Measurements from ENCODE around the gene CTNNA3. TPM values are rescaled to one million over a fixed set of nuclear protein-coding genes. Genes with fewer than 3 reads are reported as not detected.

The CTNNA3 gene
- total RNA-seq, 4 donors from 2014 or later, result 0.68 to 75.2 (median 1.4) TPM

GRCh38 chr10:66925373-66925772 lies 770.6 kb downstream of the CTNNA3 start:
- intact Hi-C loops (cut with DNase I; ENCODE audit: low total_unique reads), result no loop called here
- H3K36me3 ChIP-seq, result no peaks in the 10 kb centered on the region
- 31 to 44% methylated on average over 6 to 7 of the region's 7 CpGs for WGBS, 2 donors (ENCODE audit: low coverage in 1 of 2)
- H3K27ac ChIP-seq, result no peak overlapping the region
- peaks cover 0 to 13% (median 2%) of the 10 kb centered on the region in 4 donors for H3K4me1 ChIP-seq
- H3K27me3 ChIP-seq, result peaks cover 44% of the 10 kb centered on the region
- TF ChIP-seq, protein P1, sequence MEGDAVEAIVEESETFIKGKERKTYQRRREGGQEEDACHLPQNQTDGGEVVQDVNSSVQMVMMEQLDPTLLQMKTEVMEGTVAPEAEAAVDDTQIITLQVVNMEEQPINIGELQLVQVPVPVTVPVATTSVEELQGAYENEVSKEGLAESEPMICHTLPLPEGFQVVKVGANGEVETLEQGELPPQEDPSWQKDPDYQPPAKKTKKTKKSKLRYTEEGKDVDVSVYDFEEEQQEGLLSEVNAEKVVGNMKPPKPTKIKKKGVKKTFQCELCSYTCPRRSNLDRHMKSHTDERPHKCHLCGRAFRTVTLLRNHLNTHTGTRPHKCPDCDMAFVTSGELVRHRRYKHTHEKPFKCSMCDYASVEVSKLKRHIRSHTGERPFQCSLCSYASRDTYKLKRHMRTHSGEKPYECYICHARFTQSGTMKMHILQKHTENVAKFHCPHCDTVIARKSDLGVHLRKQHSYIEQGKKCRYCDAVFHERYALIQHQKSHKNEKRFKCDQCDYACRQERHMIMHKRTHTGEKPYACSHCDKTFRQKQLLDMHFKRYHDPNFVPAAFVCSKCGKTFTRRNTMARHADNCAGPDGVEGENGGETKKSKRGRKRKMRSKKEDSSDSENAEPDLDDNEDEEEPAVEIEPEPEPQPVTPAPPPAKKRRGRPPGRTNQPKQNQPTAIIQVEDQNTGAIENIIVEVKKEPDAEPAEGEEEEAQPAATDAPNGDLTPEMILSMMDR (IDR thresholded peaks at IDR 0.05), result no peak
- TF ChIP-seq EP300 (IDR thresholded peaks at IDR 0.05; ENCODE audit: low read depth) (no peak), POLR2A (IDR thresholded peaks at IDR 0.05) (no peak), POLR2AphosphoS5 (IDR thresholded peaks at IDR 0.05) (no peak)
- DNase-seq, result no peak
- in situ Hi-C loops (cut with MboI; ENCODE audit: low pct_ligation_motif_present in 1 of 4, low pct_unique_long_range_greater_than_20kb in 1 of 4, low sequenced_read_pairs in 3 of 4), result no loop called here
- no peaks in the 10 kb centered on the region for H3K9me3 ChIP-seq
- no peak overlapping the region for H3K4me3 ChIP-seq

GRCh38 chr10:66924674-66925345 lies 771.2 kb downstream of the CTNNA3 start:
- 57 to 72% methylated on average over 10 of the region's 10 CpGs for WGBS, 2 donors (ENCODE audit: low coverage in 1 of 2)
- intact Hi-C loops (cut with DNase I; ENCODE audit: low total_unique reads), result no loop called here
- no peak for DNase-seq
- in situ Hi-C loops (cut with MboI; ENCODE audit: low pct_ligation_motif_present in 1 of 4, low pct_unique_long_range_greater_than_20kb in 1 of 4, low sequenced_read_pairs in 3 of 4), result no loop called here
- Histone ChIP-seq H3K27me3 (peaks cover 38% of the 10 kb centered on the region), H3K36me3 (no peaks in the 10 kb centered on the region), H3K4me1 (peaks cover 0 to 13% (median 2%) of the 10 kb centered on the region in 4 donors), H3K27ac (no peak overlapping the region), H3K9me3 (no peaks in the 10 kb centered on the region), H3K4me3 (no peak overlapping the region)
- TF ChIP-seq EP300 (IDR thresholded peaks at IDR 0.05; ENCODE audit: low read depth) (no peak), POLR2A (IDR thresholded peaks at IDR 0.05) (no peak), POLR2AphosphoS5 (IDR thresholded peaks at IDR 0.05) (no peak)
- TF ChIP-seq, protein P1 (IDR thresholded peaks at IDR 0.05), result no peak

DNA sequence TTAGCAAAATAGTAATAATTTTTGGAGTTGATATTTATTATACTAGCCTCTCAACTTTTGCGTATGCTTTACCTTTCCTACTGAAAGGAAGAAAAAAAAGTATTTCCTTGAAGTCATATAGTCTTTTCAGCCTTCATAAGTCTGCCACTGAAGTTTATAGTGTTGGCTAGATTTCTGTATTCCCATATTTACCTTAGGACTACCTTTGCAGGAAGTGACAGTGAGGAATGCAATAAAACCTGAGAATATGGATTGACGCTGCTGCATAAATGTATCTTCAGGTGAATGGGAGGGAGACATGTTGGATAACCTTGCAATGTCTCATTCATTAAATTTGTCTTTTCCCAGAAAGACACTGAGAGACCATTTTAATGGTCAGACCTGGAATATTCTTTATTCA lies 776.7 kb downstream of the CTNNA3 start:
- no peaks in the 10 kb centered on the region for H3K27me3 ChIP-seq
- no peak overlapping the region for H3K27ac ChIP-seq
- TF ChIP-seq POLR2A (IDR thresholded peaks at IDR 0.05) (no peak), POLR2AphosphoS5 (IDR thresholded peaks at IDR 0.05) (no peak), EP300 (IDR thresholded peaks at IDR 0.05; ENCODE audit: low read depth) (no peak)
- TF ChIP-seq, protein P1 (IDR thresholded peaks at IDR 0.05), result no peak
- no peaks in the 10 kb centered on the region for H3K4me1 ChIP-seq
- WGBS, 2 donors (ENCODE audit: low coverage in 1 of 2), result 47 to 70% methylated on average over 2 of the region's 2 CpGs
- no peaks in the 10 kb centered on the region for H3K36me3 ChIP-seq
- H3K4me3 ChIP-seq, result no peak overlapping the region
- H3K9me3 ChIP-seq, result no peaks in the 10 kb centered on the region
- no peak for DNase-seq
- in situ Hi-C loops (cut with MboI; ENCODE audit: low pct_ligation_motif_present in 1 of 4, low pct_unique_long_range_greater_than_20kb in 1 of 4, low sequenced_read_pairs in 3 of 4) (no loop called here), intact Hi-C loops (cut with DNase I; ENCODE audit: low total_unique reads) (no loop called here)

GRCh38 chr10:66917104-66917503 lies 778.9 kb downstream of the CTNNA3 start:
- no peaks in the 10 kb centered on the region for H3K27me3 ChIP-seq
- H3K27ac ChIP-seq, result no peak overlapping the region
- TF ChIP-seq, protein P1 (IDR thresholded peaks at IDR 0.05), result no peak
- no peak for TF ChIP-seq EP300 (IDR thresholded peaks at IDR 0.05; ENCODE audit: low read depth)
- TF ChIP-seq POLR2A (IDR thresholded peaks at IDR 0.05), result no peak
- no peak for TF ChIP-seq POLR2AphosphoS5 (IDR thresholded peaks at IDR 0.05)
- in situ Hi-C loops (cut with MboI; ENCODE audit: low pct_ligation_motif_present in 1 of 4, low pct_unique_long_range_greater_than_20kb in 1 of 4, low sequenced_read_pairs in 3 of 4), result no loop called here
- no peak overlapping the region for H3K4me3 ChIP-seq
- 55 to 71% methylated on average over 3 of the region's 3 CpGs for WGBS, 2 donors (ENCODE audit: low coverage in 1 of 2)
- no peaks in the 10 kb centered on the region for H3K4me1 ChIP-seq
- intact Hi-C loops (cut with DNase I; ENCODE audit: low total_unique reads), result no loop called here
- DNase-seq, result no peak
- no peaks in the 10 kb centered on the region for H3K9me3 ChIP-seq
- H3K36me3 ChIP-seq, result no peaks in the 10 kb centered on the region
